ENCODE results near the gene TMEM242.
A peak's percentile ranks its signal among the peaks of the same experiment; 100 is the strongest.

Gene TMEM242

DNA sequence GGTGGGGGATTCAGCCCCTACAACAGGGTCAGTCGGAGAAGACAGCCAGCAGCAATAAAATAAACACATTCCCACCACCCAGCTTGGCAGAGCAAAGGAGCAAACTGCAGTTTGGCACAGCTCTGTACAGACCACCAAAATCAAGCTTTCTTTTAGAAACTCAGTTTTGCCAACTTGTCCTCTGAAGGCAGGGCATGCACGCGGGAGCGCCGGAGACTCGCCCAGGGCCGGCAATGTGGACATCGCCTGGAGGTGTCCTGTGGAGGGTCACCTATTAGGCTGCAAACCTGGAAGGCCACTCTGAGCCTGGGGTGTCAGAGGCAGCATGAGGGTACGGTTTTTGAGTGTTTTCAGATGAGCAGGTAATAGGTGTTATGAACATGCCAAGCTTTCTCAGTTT, 34.7 kb downstream of the TMEM242 start:
- DNase-seq (ENCODE audit: low read depth in 2 of 2), result no peak

DNA sequence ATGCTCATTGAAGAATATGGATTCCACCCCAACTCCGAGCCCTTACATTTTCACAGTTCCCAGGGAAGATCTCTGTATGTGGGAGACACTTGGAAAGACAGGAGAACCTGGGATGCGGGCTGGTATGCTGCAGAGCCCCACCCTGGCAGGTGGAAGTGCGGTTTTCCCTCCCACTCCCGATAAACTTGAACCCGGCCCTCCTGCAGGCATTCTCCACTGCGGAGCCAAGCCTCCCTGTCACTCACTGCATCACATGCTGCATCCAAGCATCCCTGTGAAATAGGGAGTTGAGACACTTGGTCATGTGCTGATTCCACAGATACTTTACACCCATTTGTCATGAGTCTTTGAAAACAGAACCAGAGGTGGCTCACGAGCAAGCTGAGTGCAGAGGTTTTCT, 35.4 kb downstream of the TMEM242 start:
- no peak for DNase-seq (ENCODE audit: low read depth in 2 of 2)

DNA sequence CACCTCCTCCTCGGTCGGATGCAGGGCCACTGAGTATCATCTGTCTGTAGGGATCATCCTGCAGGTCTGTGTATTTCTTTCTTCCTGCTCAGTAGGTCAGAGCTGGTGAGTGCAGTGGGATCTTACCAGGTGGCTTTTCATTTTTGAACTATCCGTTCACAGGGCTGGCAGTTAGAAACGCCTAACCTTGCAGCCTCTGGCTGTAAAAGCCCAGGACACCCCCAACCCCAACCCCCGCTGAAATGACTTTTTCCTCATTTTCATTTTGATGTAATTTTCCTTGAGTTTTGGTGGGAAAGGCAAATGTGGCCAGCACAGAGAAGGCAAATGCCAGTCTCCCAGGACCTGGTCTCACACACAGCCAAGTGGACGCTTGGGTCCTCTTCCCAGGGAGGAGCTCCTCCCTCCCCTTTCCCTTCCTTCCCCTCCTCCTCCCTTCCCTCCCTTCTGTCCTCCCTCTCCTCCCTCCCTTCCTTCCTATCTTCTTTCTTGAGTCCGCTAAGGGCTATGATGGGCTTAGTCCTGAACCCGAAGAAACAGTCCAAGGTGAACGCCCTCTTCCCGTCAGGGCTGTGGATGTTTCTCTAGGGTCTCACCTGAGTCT, 36.0 kb downstream of the TMEM242 start:
- DNase-seq (ENCODE audit: low read depth in 2 of 2), result no peak

DNA sequence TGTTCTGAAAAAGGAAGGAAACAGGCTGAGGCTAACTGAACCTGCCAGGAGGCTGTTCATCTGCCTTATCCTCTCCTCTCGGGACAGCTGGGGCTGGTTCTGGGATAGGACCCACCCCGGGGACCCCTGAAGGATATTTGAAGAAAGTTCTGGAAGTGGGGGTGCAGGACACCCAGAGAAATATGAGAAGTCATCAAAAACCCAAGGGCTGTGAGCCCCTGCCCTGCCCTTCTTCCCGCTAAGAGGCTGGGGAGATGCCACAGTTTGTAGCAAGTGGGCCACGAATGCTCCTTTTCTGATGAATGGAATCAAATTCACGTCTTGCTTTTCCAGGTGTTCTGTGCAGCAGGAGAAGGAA, 37.9 kb downstream of the TMEM242 start:
- DNase-seq (ENCODE audit: low read depth in 2 of 2), result no peak

DNA sequence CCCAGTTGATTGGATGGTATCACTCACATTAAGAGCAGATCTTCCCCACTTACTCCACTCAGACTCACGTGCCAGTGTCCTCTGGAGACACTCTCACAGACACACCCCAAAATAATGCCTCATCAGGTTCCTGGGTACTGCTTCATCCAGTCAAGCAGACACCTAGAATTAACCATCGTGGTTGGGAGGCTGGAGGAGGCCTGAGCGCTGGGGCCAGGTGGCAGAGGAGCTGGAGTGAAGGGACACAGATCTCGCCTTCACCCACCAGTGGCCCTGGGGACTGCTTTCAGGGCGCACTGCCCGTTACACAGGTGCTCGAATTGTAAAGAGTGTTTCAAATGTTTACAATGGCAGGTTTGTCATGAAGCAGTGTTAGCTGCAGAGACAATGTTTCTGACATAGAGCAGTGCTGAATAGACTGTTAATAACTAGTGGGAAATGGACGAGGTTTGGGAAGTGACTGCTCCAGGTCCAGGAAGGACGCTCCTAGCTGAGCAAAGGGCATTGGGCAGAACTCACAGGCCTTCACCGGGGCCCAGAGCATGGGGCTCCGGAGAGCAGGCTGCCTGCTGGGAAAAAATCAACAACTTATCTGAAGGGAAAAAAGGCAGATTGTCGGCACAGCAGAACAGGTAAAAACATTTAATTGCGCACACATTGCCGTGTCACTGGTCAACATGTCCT, 38.4 kb downstream of the TMEM242 start:
- DNase-seq (ENCODE audit: low read depth in 2 of 2), result no peak

DNA sequence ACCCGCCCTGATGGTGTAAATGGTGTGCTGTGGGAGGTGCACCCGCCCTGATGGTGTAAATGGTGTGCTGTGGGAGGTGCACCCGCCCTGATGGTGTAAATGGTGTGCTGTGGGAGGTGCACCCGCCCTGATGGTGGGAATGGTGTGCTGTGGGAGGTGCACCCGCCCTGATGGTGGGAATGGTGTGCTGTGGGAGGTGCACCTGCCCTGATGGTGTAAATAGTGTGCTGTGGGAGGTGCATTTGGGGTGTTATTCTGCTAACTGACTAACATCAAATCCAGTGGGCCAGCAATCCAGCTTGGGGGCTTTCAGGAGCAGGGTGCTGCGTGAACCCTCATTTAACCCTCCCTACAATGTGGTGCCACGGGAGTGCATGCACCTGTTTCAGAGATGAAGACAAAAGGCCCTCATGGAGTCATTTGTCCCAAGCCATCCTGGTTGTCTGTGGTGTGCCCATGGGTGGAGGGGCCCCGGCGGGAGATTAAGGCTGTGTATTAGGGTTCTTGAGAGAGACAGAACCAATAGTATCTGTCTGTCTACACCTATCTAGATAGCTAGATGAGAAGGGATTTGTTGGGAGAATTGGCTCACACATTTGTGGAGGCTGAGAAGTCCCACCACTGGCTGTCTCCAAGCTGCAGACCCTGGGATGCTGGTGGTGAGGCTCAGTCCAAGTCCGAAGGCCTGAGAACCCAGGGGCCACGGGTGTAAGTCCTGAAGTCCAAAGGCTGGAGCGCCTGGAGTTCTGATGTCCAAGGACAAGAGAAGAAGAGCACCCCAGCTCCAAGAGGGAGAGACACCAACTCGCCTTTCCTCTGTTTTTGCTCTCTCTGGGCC, 39.2 kb downstream of the TMEM242 start:
- no peak for DNase-seq (ENCODE audit: low read depth in 2 of 2)

DNA sequence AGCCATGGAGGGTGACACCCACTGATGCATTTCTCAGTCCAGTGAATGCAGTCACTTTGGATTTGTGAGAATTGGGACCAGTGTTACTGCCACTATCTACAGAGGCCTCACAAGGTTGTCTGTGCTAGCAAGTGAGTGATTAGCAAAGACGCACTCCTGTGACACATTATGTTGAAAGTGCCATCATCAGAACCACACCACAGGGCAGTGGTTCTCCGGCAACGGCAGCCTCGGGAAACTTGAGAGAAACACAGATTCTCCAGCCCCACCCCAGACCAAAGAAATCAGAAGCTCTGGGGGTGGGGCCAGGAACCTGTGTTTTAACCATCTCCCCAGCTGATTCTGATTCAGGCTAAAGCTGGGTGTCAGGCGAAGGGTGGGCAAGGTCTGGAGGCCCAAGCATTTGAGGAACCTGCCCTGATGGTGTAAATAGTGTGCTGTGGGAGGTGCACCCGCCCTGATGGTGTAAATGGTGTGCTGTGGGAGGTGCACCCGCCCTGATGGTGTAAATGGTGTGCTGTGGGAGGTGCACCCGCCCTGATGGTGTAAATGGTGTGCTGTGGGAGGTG, 39.9 kb downstream of the TMEM242 start:
- DNase-seq (ENCODE audit: low read depth in 2 of 2), result no peak

DNA sequence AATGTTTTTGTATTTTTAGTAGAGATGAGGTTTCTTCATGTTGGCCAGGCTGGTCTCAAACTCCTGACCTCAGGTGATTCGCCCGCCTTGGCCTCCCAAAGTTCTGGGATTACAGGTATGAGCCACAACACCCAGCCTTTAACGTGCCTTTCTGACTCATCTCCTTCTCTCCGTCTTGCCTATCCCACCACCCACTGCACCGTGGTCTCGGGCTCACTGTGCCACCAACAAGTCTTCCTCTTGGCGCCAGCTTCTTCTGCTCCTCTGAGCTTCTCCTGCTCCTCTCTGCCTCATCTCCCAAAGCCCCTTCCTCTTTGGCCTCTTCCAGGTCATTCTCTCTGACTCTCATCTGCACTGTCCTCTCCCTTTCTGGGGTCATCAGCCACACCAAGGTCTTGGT, 41.0 kb downstream of the TMEM242 start:
- DNase-seq (ENCODE audit: low read depth in 2 of 2), result no peak

DNA sequence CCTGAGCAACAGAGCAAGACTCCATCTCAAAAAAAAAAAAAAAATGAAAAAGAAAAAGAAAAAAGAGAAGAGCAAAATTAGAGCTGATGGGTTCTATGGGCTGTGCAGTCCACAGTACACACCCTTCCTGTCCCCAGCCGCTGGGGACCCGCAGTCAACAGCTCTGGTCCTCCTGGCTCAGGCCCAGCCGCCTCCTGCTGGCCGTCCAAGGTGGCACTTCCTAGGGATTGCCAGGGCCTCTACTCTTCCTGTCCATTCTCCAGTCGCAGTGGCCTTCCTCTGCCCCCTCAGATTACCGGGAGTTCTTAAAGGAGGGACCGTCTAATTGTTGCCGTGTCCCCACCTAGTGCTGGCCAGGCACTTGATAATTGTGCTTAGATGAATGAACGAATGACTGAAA, 41.7 kb downstream of the TMEM242 start:
- DNase-seq (ENCODE audit: low read depth in 2 of 2), result no peak

DNA sequence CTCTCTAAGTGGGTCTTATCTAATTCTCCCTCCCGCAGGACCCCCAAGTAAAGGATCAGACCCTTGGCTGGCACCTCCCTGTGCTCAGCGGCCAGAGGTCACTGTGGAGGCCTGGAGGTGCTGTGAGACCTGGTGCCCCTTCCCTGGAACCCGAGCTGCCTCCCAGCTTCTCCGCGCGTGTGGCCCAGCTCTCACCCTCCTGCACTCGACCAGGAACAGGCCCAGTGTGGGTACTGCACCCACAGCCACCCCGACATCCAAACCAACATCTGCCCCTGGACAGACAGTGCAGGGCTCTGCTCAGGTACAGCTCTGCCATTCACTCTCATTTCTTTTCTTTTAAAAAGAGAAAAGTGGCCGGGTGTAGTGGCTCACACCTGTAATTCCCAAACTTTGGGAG, 42.4 kb downstream of the TMEM242 start:
- no peak for DNase-seq (ENCODE audit: low read depth in 2 of 2)

DNA sequence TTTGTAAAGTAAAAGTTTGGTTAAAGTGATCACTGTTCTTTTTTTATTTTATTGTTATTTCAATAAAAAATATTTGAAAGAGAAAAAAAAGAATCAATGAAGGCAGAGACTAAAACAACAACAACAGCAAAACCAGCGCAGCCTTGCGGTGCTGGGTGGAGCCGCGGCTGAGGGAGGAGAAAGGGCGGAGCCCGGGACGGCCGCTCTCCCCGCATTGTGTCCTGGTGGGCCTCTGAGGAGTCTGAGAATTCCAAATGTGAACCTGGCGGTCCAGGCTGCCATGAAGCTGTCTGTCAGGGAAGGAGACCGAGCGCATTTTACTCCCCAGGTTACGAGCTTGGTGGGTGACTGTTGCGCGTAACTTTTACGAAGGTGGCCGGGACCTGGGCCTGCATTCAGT, 43.2 kb downstream of the TMEM242 start:
- DNase-seq (ENCODE audit: low read depth in 2 of 2), result no peak

DNA sequence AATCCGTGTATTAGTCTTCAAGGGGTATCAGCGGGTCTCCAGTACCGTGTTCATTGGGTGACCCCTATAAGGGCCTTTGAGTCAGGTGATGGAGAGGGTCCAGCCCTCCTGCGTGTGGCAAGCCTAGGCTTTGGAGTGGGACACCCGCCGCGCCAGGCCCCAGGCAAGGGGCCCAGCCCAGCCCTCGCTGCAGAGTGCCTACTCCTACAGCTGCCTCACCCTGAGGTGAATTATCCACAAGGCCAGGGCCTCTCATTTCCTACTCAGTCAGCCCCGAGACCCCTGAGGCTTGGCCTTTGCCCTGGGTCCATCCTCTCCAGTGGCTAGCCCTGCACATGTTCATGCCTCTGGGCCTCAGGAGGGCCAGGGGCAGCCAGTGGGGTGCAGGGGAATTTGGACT, 45.1 kb downstream of the TMEM242 start:
- DNase-seq (ENCODE audit: low read depth in 2 of 2), result no peak

DNA sequence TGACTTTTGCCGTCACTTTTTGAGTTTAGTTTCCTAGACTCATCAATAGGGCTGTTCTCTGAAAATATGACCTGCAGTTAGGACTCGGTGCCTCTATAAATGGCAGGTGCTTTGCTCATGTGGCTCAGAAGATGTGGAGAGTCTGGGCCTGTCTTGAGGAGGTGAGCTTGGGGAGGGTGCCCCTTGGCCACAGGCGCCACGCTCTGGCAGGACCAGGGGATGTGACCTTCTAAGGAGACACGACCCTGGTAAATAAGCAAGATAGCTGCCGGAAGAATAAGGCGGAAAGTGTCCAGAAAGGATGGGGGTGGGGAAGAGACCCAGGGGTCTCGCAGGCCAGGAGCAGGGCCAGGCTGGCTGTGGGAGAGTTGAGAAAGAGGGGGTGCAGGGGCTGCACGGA, 46.6 kb downstream of the TMEM242 start:
- DNase-seq (ENCODE audit: low read depth in 2 of 2), result no peak

DNA sequence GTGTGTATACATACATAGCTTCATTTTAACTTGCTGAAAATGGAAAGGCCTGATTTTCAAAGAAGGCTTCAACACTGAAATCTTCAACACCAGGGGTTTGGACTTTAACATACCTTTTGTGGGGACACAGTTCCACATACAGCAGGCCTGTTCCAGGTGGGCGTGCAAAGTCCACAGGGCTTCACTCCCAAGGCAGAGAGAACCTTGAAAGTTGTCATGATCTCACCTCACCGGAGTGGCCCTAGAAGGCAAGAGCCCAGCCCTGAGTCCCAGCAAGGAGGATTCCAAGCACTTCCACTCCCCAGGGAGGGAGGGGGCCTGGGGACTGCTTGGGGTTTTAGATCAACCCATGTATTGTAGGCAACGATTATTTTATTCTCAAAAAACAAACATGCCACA, 47.2 kb downstream of the TMEM242 start:
- no peak for DNase-seq (ENCODE audit: low read depth in 2 of 2)

DNA sequence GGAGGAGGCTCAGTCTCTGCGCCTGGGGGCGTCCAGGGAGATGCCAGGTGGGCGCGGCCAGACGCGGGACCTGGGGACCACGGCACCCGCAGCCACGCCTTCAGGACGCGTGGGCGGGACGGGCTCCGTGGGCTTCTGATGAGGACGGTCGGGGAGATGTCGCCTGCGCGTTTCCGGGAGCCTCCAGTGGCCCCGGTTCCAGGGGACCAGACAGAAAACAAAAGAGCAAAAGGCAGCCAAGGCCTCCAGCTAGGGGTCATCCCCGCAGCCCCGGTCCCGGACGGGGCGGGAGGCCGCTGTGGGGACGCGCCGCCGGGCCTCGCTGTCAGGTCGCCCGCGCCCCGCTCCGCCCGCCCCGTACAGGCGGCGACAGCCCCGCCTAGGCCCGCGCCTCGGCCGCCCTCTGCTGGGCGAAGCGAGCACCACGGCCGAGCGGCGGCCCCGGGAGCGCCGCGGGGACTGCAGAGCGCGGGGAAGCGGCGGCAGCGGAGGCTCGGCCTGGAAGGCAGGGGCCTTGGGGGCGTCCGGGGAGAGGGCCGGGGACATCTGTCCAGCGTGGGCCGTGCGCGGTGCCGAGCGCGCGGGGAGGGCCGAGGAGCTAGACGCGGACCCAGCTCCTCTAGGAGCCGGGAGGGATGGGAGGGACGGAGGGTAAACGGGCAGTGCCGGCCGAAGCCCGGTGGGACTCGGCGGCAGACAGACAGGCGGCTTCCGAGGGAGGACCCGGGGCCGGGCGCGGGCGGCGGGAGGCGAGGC, 48.7 kb downstream of the TMEM242 start:
- peak; percentile 72 to 85 for DNase-seq (ENCODE audit: low read depth in 2 of 2)

DNA sequence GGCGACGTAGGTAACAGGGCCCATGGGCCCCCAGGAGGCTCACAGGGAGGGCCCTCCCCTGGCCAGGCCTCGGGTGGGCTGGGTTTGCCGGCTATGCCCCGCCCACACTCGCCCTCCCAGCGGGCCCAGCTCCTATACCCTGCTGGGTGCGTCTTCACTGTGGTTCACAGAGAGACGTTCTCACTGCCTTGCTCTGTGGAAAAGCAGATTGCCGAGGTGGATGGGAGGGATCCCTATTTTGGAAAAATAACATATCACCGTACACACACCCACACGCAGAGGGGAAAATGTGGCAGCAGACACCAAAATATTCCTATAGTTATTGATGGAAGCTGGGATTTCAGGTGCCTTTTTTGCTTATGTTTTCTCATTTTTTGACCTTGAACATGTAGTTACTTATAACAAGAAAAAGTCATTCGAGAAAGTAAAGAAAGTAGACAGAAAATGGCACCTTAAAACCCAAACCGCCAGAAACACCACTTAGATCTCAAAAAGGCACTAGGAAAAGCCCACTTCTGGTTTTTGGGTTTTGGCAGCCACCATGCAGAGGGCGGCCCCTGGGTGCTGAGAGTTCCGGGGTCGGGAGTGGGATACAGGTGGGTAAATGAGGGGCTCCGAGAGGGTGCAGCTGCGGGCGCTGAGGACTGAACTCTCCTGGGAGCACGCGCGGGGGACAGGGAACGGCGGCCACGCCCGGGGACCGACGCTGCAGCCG, 49.4 kb downstream of the TMEM242 start:
- peak; percentile 31 to 71 for DNase-seq (ENCODE audit: low read depth in 2 of 2)

DNA sequence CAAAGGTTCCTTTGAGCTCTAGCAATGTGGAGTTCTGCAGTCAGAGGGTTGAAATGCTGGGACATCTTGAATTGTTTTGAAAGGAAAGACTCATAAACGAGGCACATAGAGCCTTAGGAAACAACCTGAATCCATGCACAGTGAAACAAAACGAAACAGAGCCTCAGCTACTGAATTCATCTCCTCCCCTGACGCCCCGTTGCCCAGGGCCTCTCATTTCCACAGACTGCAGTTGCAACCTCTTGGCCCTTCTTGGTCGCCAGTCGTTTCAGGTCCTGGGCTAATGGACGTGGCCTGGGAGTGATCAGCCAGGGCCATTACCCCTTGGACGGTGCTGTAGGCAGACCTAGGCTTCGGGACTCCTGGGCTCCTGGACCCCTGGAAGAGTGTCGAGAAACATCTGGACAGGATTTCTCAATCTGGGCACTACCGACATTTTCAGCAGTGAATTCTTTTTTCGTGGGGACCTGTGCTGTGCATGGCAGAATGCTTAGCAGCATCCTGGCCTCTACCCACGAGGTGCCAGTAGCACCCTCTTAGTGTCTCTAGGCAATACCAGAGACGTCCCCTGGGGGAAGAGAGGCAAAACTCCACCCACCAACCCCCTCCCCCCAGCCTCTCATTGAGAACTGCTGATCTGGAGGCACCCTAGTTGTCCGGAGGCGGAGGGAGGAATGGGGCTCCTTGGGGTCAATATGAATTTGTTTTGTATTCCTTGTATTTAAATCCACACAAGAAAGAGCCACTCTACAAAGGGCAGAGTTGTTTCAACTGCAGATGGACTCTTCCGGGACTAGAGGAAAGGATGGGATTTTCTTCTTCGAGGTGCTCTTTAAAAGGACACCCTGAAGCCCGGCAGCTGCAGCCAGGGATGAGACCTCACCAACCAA, 50.2 kb downstream of the TMEM242 start:
- no peak for DNase-seq (ENCODE audit: low read depth in 2 of 2)

DNA sequence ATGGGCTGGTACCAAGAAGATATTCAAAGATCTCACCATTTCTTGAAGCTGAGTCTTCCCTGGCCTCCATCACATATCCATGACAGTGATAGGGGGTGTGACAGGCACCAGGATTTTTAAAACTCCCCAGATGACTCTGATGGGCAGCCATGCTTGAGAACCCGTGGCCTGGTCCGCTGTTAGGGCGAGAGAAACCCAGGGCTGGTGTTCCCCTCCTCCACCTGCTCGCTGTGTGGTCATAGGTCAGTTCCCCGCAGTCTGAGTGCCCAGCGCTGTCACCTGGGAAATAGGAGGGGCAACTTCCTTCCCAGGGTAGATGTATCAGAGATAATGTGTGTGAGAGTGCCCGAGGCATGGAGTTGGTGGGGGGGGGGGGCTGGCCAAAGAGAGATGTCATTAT, 50.9 kb downstream of the TMEM242 start:
- DNase-seq (ENCODE audit: low read depth in 2 of 2), result no peak

DNA sequence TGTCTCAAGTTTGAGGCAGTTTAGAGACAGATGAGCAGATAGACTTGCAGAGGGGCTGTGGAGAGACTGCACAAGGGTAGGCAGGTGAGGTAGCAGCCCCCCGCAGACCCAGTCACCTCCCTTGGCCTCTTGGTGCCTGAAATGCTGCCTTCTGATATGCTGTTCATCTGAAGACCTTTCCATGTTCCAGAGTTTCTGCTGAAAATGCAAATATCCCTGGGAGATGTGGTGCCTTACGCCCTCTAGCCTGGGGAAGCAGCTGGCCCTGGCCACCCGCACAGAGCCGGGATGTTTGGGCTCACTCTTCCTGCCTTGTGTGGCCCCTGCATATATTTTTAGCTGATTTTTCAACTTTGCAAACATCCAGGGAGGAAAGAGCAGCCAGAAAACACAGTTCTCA, 51.4 kb downstream of the TMEM242 start:
- DNase-seq (ENCODE audit: low read depth in 2 of 2), result no peak

DNA sequence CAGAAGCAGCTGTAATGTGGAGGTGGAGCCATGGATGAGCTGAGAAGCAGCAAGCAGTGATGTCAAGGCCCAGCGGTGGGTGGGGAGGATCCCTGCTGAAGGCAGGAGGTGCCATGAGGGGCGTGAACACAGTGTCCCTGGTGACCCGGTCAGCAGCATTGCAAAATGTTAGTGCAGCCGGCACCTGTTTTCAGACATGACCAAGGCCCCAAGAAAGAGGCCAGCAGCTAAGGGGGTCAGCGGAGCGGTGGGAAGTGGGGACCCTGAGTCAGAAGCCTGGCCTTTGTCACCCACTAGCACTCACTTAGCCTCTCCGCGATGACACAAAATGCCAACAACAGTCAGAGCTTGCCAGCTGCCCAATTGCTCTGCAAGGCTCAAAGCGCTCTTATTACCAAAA, 51.9 kb downstream of the TMEM242 start:
- DNase-seq (ENCODE audit: low read depth in 2 of 2), result no peak
